Measurements from ENCODE around the gene PLXNB2.

GRCh38 chr22:50302041-50302541 is 5.4 kb downstream of the PLXNB2 start:
- TF ChIP-seq CTCF (IDR thresholded peaks at IDR 0.05; ENCODE audit: poor library complexity, severe bottlenecking) (no peak), EP300 (conservative IDR thresholded peaks at IDR 0.05; ENCODE audit: poor library complexity, severe bottlenecking) (no peak), POLR2AphosphoS5 (IDR thresholded peaks at IDR 0.05) (no peak), TAF1 (IDR thresholded peaks at IDR 0.05; ENCODE audit: low read depth) (no peak)

Data from neural cell (in vitro differentiated cells).